HG02973 (cell line): Measurements from ENCODE around the gene RBM23.

Source experiments
- ATAC-seq: cut with Tn5 transposase; IDR thresholded peaks from one replicate; pipeline ENCODE4 v1.9.1; 2021; ENCODE audit warnings: moderate library complexity; ENCODE audit not compliant: unreplicated experiment

RBM23 gene

GRCh38 chr14:22845821-22846625 is 72.9 kb downstream of the RBM23 start:
- ATAC-seq = no peak

DNA sequence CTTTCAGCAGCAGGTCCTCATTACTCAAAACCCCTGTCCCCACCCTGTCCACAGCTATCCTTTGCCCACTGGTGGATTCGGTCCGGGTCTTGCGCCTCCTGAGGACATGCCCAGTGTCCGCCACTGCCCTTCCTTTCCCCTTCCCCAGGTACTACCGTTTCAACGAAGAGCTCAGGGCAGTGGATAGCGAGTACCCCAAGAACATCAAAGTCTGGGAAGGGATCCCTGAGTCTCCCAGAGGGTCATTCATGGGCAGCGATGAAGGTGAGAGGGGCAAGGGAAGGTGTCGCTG is 73.9 kb downstream of the RBM23 start:
- ATAC-seq = no peak

- no peak for ATAC-seq
These were observed 74.5 kb downstream of the RBM23 start for GRCh38 chr14:22844221-22845102.
